Measurements from ENCODE around the gene CTU2. TPM values are rescaled to one million over a fixed set of nuclear protein-coding genes. Genes with fewer than 3 reads are reported as not detected.
A peak's percentile ranks its signal among the peaks of the same experiment; 100 is the strongest.

CTU2 gene
- total and polyA plus RNA-seq, 2 of the 8 experiments (the other 6 are each of a cell fraction or from before 2014, with no cell fraction given), result 32.7 to 42.9 TPM

- no peak overlapping the region for H3K23ac ChIP-seq (ENCODE audit: insufficient read length)
- 74% methylated on average over 3 of the region's 3 CpGs; no CpG with 5 or more reads in 1 of the 2 experiments for WGBS, 2 experiments (ENCODE audit: extremely low coverage in 1 of 2, insufficient coverage in 1 of 2, insufficient read length in 1 of 2, insufficient replicate concordance in 2 of 2, low coverage in 1 of 2, low lambda C conversion rate in 2 of 2, missing lambda C conversion rate in 1 of 2)
- FAIRE-seq, result no peak
- TF ChIP-seq TBP (IDR thresholded peaks at IDR 0.05; ENCODE audit: low read depth, low read length) (no peak), SP4 (IDR thresholded peaks at IDR 0.05; ENCODE audit: low read length) (no peak), CBX5 (IDR thresholded peaks at IDR 0.05; ENCODE audit: low read depth, low read length) (no peak), GABPA (IDR thresholded peaks at IDR 0.05; ENCODE audit: borderline replicate concordance, insufficient read depth, low read length) (no peak), POU5F1 (IDR thresholded peaks at IDR 0.05; ENCODE audit: low read depth, low read length) (no peak), ATF2 (IDR thresholded peaks at IDR 0.05; ENCODE audit: low read length) (no peak), CHD1 (IDR thresholded peaks at IDR 0.05; ENCODE audit: low read depth, low read length) (no peak), CBX8 (IDR thresholded peaks at IDR 0.05; ENCODE audit: borderline replicate concordance, low read depth, low read length) (no peak), ZNF274 (IDR thresholded peaks at IDR 0.05; ENCODE audit: borderline replicate concordance, extremely low read depth, low read length) (no peak), JUND (IDR thresholded peaks at IDR 0.05; ENCODE audit: low read length) (no peak), SIN3A (conservative IDR thresholded peaks at IDR 0.05 in 1 of 2, IDR thresholded peaks at IDR 0.05 in 1 of 2; ENCODE audit: low read depth in 1 of 2, low read length in 2 of 2) (no peak), E2F6 (IDR thresholded peaks at IDR 0.05) (no peak)
These were observed 18.7 kb upstream of the CTU2 start for GRCh38 chr16:88687676-88688012.

More at GRCh38 chr16:88687676-88688012, 18.7 kb upstream of the CTU2 start:
- H3K4me2 ChIP-seq (ENCODE audit: insufficient read depth in 1 of 2, low read depth in 2 of 2, low read length in 2 of 2), result no peak overlapping the region; a peak in 1 of 4 replicates
- POLR2A ChIA-PET (ENCODE audit: partially characterized antibody), result interaction anchor here (1.1 to 2.3 kb wide), 7 partner anchors 10 to 122 kb away, joined by 3 to 8 read pairs (median 4); no protein-coding TSS in a partner anchor
- H3K14ac ChIP-seq (ENCODE audit: insufficient read length), result no peak overlapping the region
- no peak overlapping the region for H3K4ac ChIP-seq (replicated peaks; ENCODE audit: insufficient read length, low read depth, low read length)
- H2BK12ac ChIP-seq (ENCODE audit: low read depth, low read length), result no peak overlapping the region
- peaks cover 0 to 8% (median 6%) of the 10 kb centered on the region in 4 experiments; a peak in 6 of 7 replicates for H3K4me1 ChIP-seq (replicated peaks in 1 of 4; ENCODE audit: control insufficient read depth in 3 of 4, insufficient read depth in 4 of 4, low read length in 3 of 4)
- no peak for DNase-seq (ENCODE audit: low read depth in 1 of 2, low spot score in 2 of 2)
- no peak overlapping the region for H3K27ac ChIP-seq (ENCODE audit: low read depth, low read length)
- H3K56ac ChIP-seq (replicated peaks; ENCODE audit: insufficient read length, low read depth, low read length), result no peak overlapping the region
- no peaks in the 10 kb centered on the region for H3K9me3 ChIP-seq (ENCODE audit: insufficient read depth in 2 of 2, low read depth in 1 of 2, low read length in 1 of 2)
- peaks cover 13% of the 10 kb centered on the region; the same call in 1 of the 2 replicates for H3K23me2 ChIP-seq (ENCODE audit: low read depth, low read length)
- no peak overlapping the region for H4K91ac ChIP-seq (replicated peaks; ENCODE audit: insufficient read length, low read length)
- no peak overlapping the region for H4K8ac ChIP-seq (ENCODE audit: extremely low read depth, insufficient read depth, low read length)
- no peak overlapping the region for H3K9ac ChIP-seq (replicated peaks in 1 of 4; ENCODE audit: extremely low read depth in 1 of 4, low read depth in 3 of 4, low read length in 3 of 4)
- no peak overlapping the region for H2AFZ ChIP-seq (ENCODE audit: low read length)
- H2BK15ac ChIP-seq (ENCODE audit: low read length), result no peak overlapping the region
- CTCF ChIA-PET (ENCODE audit: partially characterized antibody), result interaction anchor here (0.6 to 5.7 kb wide), 11 partner anchors 11 to 739 kb away, joined by 3 to 87 read pairs (median 4); no protein-coding TSS in a partner anchor
- no peak overlapping the region for H2BK120ac ChIP-seq (replicated peaks; ENCODE audit: low read depth, low read length)
- H4K5ac ChIP-seq (ENCODE audit: insufficient read length, low read depth, low read length), result no peak overlapping the region
- no peak overlapping the region for H2AK5ac ChIP-seq (ENCODE audit: low read depth, low read length)
- peaks cover 0 to 1% of the 10 kb centered on the region in 2 experiments for H4K20me1 ChIP-seq (replicated peaks in 1 of 2; ENCODE audit: control insufficient read depth in 1 of 2, insufficient read depth in 2 of 2, low read length in 2 of 2)
- H3K27me3 ChIP-seq (replicated peaks in 1 of 4; ENCODE audit: control insufficient read depth in 3 of 4, extremely low read depth in 1 of 4, insufficient read depth in 3 of 4, low read length in 3 of 4), result peaks cover 0 to 12% (median 9%) of the 10 kb centered on the region in 4 experiments; a peak in 3 of 7 replicates
- no peak overlapping the region for H3K4me3 ChIP-seq (ENCODE audit: extremely low read depth in 1 of 4, insufficient read depth in 2 of 4, low read depth in 3 of 4, low read length in 4 of 4)
- no peak overlapping the region for H2BK20ac ChIP-seq (ENCODE audit: low read length)
- no peak overlapping the region for H3K18ac ChIP-seq (ENCODE audit: extremely low read depth, low read length)
- H3K36me3 ChIP-seq (ENCODE audit: control insufficient read depth in 2 of 4, insufficient read depth in 4 of 4, low read length in 3 of 4), result no peaks in the 10 kb centered on the region
- no peaks in the 10 kb centered on the region for H3K79me2 ChIP-seq (ENCODE audit: control insufficient read depth in 1 of 2, insufficient read depth in 2 of 2, low read length in 2 of 2)
- H2BK5ac ChIP-seq (ENCODE audit: low read depth, low read length), result 0 out of 2 replicates have a peak overlapping the region, but pooled peaks have one; percentile 35
- H3K79me1 ChIP-seq (ENCODE audit: low read depth, low read length), result no peaks in the 10 kb centered on the region

Data from H1 (cell line).